H1 (cell line): ENCODE data around the gene ENOPH1. TPM values are rescaled to one million over a fixed set of nuclear protein-coding genes. Genes with fewer than 3 reads are reported as not detected.

ENCODE experiments used
- CTCF ChIA-PET: fragments of 300-600 bp; sonication (Branson Sonifier 250); formaldehyde crosslinking; loops from one replicate; lab custom pipeline; 2021; ENCODE audit not compliant: partially characterized antibody; lab: Charles Lee
- POLR2A ChIA-PET: fragments of 300-600 bp; sonication (Branson Sonifier 250); formaldehyde crosslinking; loops from one replicate; lab custom pipeline; 2021; ENCODE audit warnings: inconsistent platforms; ENCODE audit not compliant: partially characterized antibody; lab: Charles Lee
- DNase-seq, 2 experiments: peaks; one replicate each; pipeline versions ENCODE4 v3.0.0 to v3.0.0-alpha.2; 2010 to 2022; ENCODE audit warnings: low spot score in 2 of 2, low read depth in 1 of 2, mixed read lengths in 1 of 2
- FAIRE-seq: peaks from 2 replicates; lab custom pipeline; 2011; peaks lifted over from hg19 to GRCh38; lab: Jason Lieb, UNC
- H2AFZ ChIP-seq: 2 replicates; pipeline ENCODE4 v1.8.1; 2012; ENCODE audit warnings: low read length, inconsistent platforms
- H2AK5ac ChIP-seq: 2 replicates; pipeline ENCODE4 v1.6.1; 2013; ENCODE audit warnings: low read depth, low read length
- H2BK120ac ChIP-seq: replicated peaks from 2 replicates; pipeline ENCODE3; 2013; ENCODE audit warnings: low read depth, low read length, inconsistent platforms
- H2BK12ac ChIP-seq: 2 replicates; pipeline ENCODE4 v1.6.1; 2013; ENCODE audit warnings: low read depth, low read length
- H2BK15ac ChIP-seq: 2 replicates; pipeline ENCODE4 v1.6.1; 2013; ENCODE audit warnings: low read length
- H2BK20ac ChIP-seq: 2 replicates; pipeline ENCODE4 v1.6.1; 2013; ENCODE audit warnings: low read length
- H2BK5ac ChIP-seq: 2 replicates; pipeline ENCODE4 v1.6.1; 2013; ENCODE audit warnings: low read depth, low read length
- H3K14ac ChIP-seq: 2 replicates; pipeline ENCODE4 v1.6.1; 2013; ENCODE audit warnings: inconsistent platforms; ENCODE audit not compliant: insufficient read length
- H3K18ac ChIP-seq: 2 replicates; pipeline ENCODE4 v1.6.1; 2013; ENCODE audit warnings: low read length; ENCODE audit errors: extremely low read depth
- H3K23ac ChIP-seq: 2 replicates; pipeline ENCODE4 v1.6.1; 2013; ENCODE audit warnings: inconsistent platforms; ENCODE audit not compliant: insufficient read length
- H3K23me2 ChIP-seq: 2 replicates; pipeline ENCODE4 v1.6.1; 2013; ENCODE audit warnings: low read depth, low read length
- H3K27ac ChIP-seq: 2 replicates; pipeline ENCODE4 v1.6.1; 2011; ENCODE audit warnings: low read depth, low read length, inconsistent platforms
- H3K27me3 ChIP-seq, 4 experiments: replicated peaks in 1 of 4; 1 replicate in 1 of 4; 2 replicates in 3 of 4; pipeline versions ENCODE4 v1.6.1 to v1.8.1; 2011 to 2013; ENCODE audit warnings: low read length in 3 of 4, mild to moderate bottlenecking in 3 of 4, inconsistent platforms in 2 of 4, mixed read lengths in 2 of 4, moderate library complexity in 1 of 4; ENCODE audit not compliant: control insufficient read depth in 3 of 4, insufficient read depth in 3 of 4; ENCODE audit errors: extremely low read depth in 1 of 4
- H3K36me3 ChIP-seq, 4 experiments: 2 replicates each; pipeline versions ENCODE4 v1.6.1 to v1.8.1; 2011 to 2013; ENCODE audit warnings: mild to moderate bottlenecking in 4 of 4, low read length in 3 of 4, moderate library complexity in 2 of 4, control low read depth in 1 of 4, inconsistent platforms in 1 of 4; ENCODE audit not compliant: insufficient read depth in 4 of 4, control insufficient read depth in 2 of 4
- H3K4ac ChIP-seq: replicated peaks from 2 replicates; pipeline ENCODE3; 2013; ENCODE audit warnings: low read length, low read depth, mixed read lengths, inconsistent platforms; ENCODE audit not compliant: insufficient read length
- H3K4me1 ChIP-seq, 4 experiments: replicated peaks in 1 of 4; 1 replicate in 1 of 4; 2 replicates in 3 of 4; pipeline versions ENCODE4 v1.6.1 to v1.8.1; 2011 to 2013; ENCODE audit warnings: low read length in 3 of 4, inconsistent platforms in 2 of 4, mixed read lengths in 1 of 4; ENCODE audit not compliant: insufficient read depth in 4 of 4, control insufficient read depth in 3 of 4
- H3K4me2 ChIP-seq, 2 experiments: 2 replicates each; pipeline versions ENCODE4 v1.6.1 to v1.8.1; 2011 to 2013; ENCODE audit warnings: low read depth in 2 of 2, low read length in 2 of 2, control low read depth in 1 of 2, inconsistent platforms in 1 of 2, mild to moderate bottlenecking in 1 of 2; ENCODE audit not compliant: insufficient read depth in 1 of 2
- H3K4me3 ChIP-seq, 4 experiments: fragments of 200-600, 300-600 bp in 1 of 4; sonication (generic), shearing (Covaris generic), sonication (Bioruptor Twin) in 1 of 4; 2 replicates each; pipeline versions ENCODE4 v1.5.1 to v1.8.1; 2011 to 2016; ENCODE audit warnings: low read length in 4 of 4, low read depth in 3 of 4, control low read depth in 2 of 4, inconsistent platforms in 2 of 4, mild to moderate bottlenecking in 2 of 4, mixed read lengths in 1 of 4, moderate library complexity in 1 of 4; ENCODE audit not compliant: insufficient read depth in 2 of 4; ENCODE audit errors: extremely low read depth in 1 of 4
- H3K56ac ChIP-seq: replicated peaks from 2 replicates; pipeline ENCODE3; 2013; ENCODE audit warnings: low read depth, mild to moderate bottlenecking, mixed read lengths, low read length, inconsistent platforms; ENCODE audit not compliant: insufficient read length
- H3K79me1 ChIP-seq: 2 replicates; pipeline ENCODE4 v1.6.1; 2013; ENCODE audit warnings: low read depth, low read length, control low read depth
- H3K79me2 ChIP-seq, 2 experiments: 2 replicates each; pipeline versions ENCODE4 v1.6.1 to v1.8.1; 2012 to 2013; ENCODE audit warnings: low read length in 2 of 2, mild to moderate bottlenecking in 2 of 2, inconsistent platforms in 1 of 2; ENCODE audit not compliant: insufficient read depth in 2 of 2, control insufficient read depth in 1 of 2
- H3K9ac ChIP-seq, 4 experiments: replicated peaks in 1 of 4; 1 replicate in 1 of 4; 2 replicates in 3 of 4; pipeline versions ENCODE4 v1.6.1 to v1.8.1; 2011 to 2013; ENCODE audit warnings: low read depth in 3 of 4, low read length in 3 of 4, control low read depth in 2 of 4, mild to moderate bottlenecking in 2 of 4, moderate library complexity in 2 of 4, inconsistent platforms in 1 of 4; ENCODE audit errors: extremely low read depth in 1 of 4
- H3K9me3 ChIP-seq, 2 experiments: 2 replicates each; pipeline versions ENCODE4 v1.6.1 to v1.8.1; 2012 to 2013; ENCODE audit warnings: mild to moderate bottlenecking in 2 of 2, moderate library complexity in 2 of 2, control low read depth in 1 of 2, inconsistent platforms in 1 of 2, low read depth in 1 of 2, low read length in 1 of 2, mixed read lengths in 1 of 2; ENCODE audit not compliant: insufficient read depth in 2 of 2
- H4K20me1 ChIP-seq, 2 experiments: replicated peaks in 1 of 2; 2 replicates each; pipeline versions ENCODE3 to v1.8.1; 2011 to 2013; ENCODE audit warnings: inconsistent platforms in 2 of 2, low read length in 2 of 2, mild to moderate bottlenecking in 1 of 2; ENCODE audit not compliant: insufficient read depth in 2 of 2, control insufficient read depth in 1 of 2
- H4K5ac ChIP-seq: 2 replicates; pipeline ENCODE4 v1.6.1; 2013; ENCODE audit warnings: low read length, low read depth, mixed read lengths, inconsistent platforms; ENCODE audit not compliant: insufficient read length
- H4K8ac ChIP-seq: 2 replicates; pipeline ENCODE4 v1.8.0; 2013; ENCODE audit warnings: mild to moderate bottlenecking, moderate library complexity, low read length, inconsistent platforms; ENCODE audit not compliant: insufficient read depth; ENCODE audit errors: extremely low read depth
- H4K91ac ChIP-seq: replicated peaks from 2 replicates; pipeline ENCODE3; 2013; ENCODE audit warnings: low read length, mixed read lengths, inconsistent platforms; ENCODE audit not compliant: insufficient read length
- CHD1 ChIP-seq: IDR thresholded peaks from 2 replicates; pipeline ENCODE4 v1.6.1; 2012; ENCODE audit warnings: low read depth, low read length, improper control_type of control experiment
- JUN ChIP-seq: IDR thresholded peaks from 2 replicates; pipeline ENCODE4 v1.6.1; 2011; ENCODE audit warnings: low read depth, mild to moderate bottlenecking, improper control_type of control experiment, low read length
- KDM1A ChIP-seq: fragments of 200-600, 300-600 bp; sonication (generic); IDR thresholded peaks from 2 replicates; pipeline ENCODE4 v1.7.1; 2016; ENCODE audit warnings: mild to moderate bottlenecking, low read length, borderline replicate concordance
- POLR2A ChIP-seq, 2 experiments: IDR thresholded peaks; 1 replicate in 1 of 2; 2 replicates in 1 of 2; pipeline ENCODE4 v1.6.1; 2011; ENCODE audit warnings: low read depth in 2 of 2, low read length in 2 of 2, mild to moderate bottlenecking in 2 of 2; ENCODE audit errors: control extremely low read depth in 1 of 2
- POLR2AphosphoS5 ChIP-seq: IDR thresholded peaks from 2 replicates; pipeline ENCODE4 v1.6.1; 2011; ENCODE audit warnings: low read depth, low read length
- RNF2 ChIP-seq: fragments of 200-900, 300-1000 bp; sonication (generic); IDR thresholded peaks from 2 replicates; pipeline ENCODE4 v1.7.1; 2016; ENCODE audit warnings: borderline replicate concordance, low read depth, mild to moderate bottlenecking, antibody characterized with exemption, low read length; ENCODE audit not compliant: poor library complexity, severe bottlenecking; ENCODE audit errors: missing control alignments
- SP4 ChIP-seq: IDR thresholded peaks from 2 replicates; pipeline ENCODE4 v1.6.1; 2012; ENCODE audit warnings: low read length, inconsistent platforms
- SUZ12 ChIP-seq: fragments of 200-600 bp; sonication (generic); IDR thresholded peaks from 2 replicates; pipeline ENCODE4 v1.6.1; 2012; ENCODE audit warnings: mild to moderate bottlenecking, inconsistent platforms, low read length, moderate library complexity, mixed read lengths
- WGBS, 2 experiments: shearing (Covaris generic) in 1 of 2; methylation state at CpG; one replicate each; pipeline versions ENCODE4 v1.1.6 to v1.1.7; 2013 to 2015; ENCODE audit warnings: low lambda C conversion rate in 2 of 2, mixed read lengths in 2 of 2, inconsistent platforms in 1 of 2, low coverage in 1 of 2, missing lambda C conversion rate in 1 of 2; ENCODE audit not compliant: insufficient replicate concordance in 2 of 2, insufficient coverage in 1 of 2, insufficient read length in 1 of 2; ENCODE audit errors: extremely low coverage in 1 of 2, missing lambda C conversion rate in 1 of 2; 5-methylcytosine and 5-hydroxymethylcytosine counted together
- polyA plus RNA-seq, 7 experiments: library from polyadenylated mRNA; depleted of rRNA in 3 of 7; stranded (reverse) in 5 of 7; unstranded in 2 of 7; fragments of >200 nt in 5 of 7; fragments of 200-250 nt in 2 of 7; gene quantifications; 1 replicate in 5 of 7; 2 replicates in 1 of 7; 4 replicates in 1 of 7; pipeline versions ENCODE4 v1.2.1 to v1.2.3, GENCODE V29; 2011 to 2013; ENCODE audit warnings: missing spikeins in 2 of 7, mixed read lengths in 2 of 7
- total RNA-seq: library from RNA; stranded (reverse); fragmentation: NEBNext Ultra II Directional; extraction: Animal tissue kit (Norgen Biotek cat#: 25700); gene quantifications from 2 replicates; pipeline ENCODE4 v1.2.1, GENCODE V29; 2021

Gene ENOPH1
- total and polyA plus RNA-seq, 2 of the 8 experiments (the other 6 are each of a cell fraction or from before 2014, with no cell fraction given) = 25.1 to 89.3 TPM

- Histone ChIP-seq H3K14ac (no peak overlapping the region), H3K9ac (no peak overlapping the region), H2BK15ac (no peak overlapping the region), H4K5ac (no peak overlapping the region), H3K9me3 (no peaks in the 10 kb centered on the region), H3K23me2 (no peaks in the 10 kb centered on the region), H3K27ac (no peak overlapping the region), H2AFZ (no peak overlapping the region), H3K4me2 (no peak overlapping the region), H2BK5ac (no peak overlapping the region), H3K4me3 (no peak overlapping the region), H3K4me1 (peaks cover 0 to 2% (median 0%) of the 10 kb centered on the region in 4 experiments; a peak in 2 of 7 replicates), H2BK120ac (no peak overlapping the region), H4K91ac (no peak overlapping the region), H4K20me1 (peaks cover 14% of the 10 kb centered on the region in 2 experiments), H3K36me3 (peaks cover 10 to 41% (median 33%) of the 10 kb centered on the region in 4 experiments), H2AK5ac (no peak overlapping the region), H3K23ac (no peak overlapping the region), H3K79me2 (peaks cover 3 to 21% of the 10 kb centered on the region in 2 experiments), H3K79me1 (no peaks in the 10 kb centered on the region), H2BK12ac (no peak overlapping the region), H2BK20ac (no peak overlapping the region), H3K18ac (no peak overlapping the region), H3K27me3 (no peaks in the 10 kb centered on the region), H3K4ac (no peak overlapping the region), H3K56ac (no peak overlapping the region), H4K8ac (no peak overlapping the region)
- ChIA-PET POLR2A (interaction anchor here (0.5 to 4.6 kb wide), 18 partner anchors 8 to 323 kb away, joined by 3 to 152 read pairs (median 5); partner anchors contain the start of gene HNRNPD), CTCF (no interaction called here)
- DNase-seq (peak in 1 of 2 experiments; percentile 55), FAIRE-seq (no peak)
- TF ChIP-seq KDM1A (no peak), SUZ12 (no peak), CHD1 (no peak), JUN (no peak), SP4 (no peak), POLR2A (IDR thresholded peaks at IDR 0.05; ENCODE audit: control extremely low read depth in 1 of 2, low read depth in 2 of 2, low read length in 2 of 2) (peak; percentile 70 to 79), POLR2AphosphoS5 (peak; percentile 87), RNF2 (no peak)
- 89% methylated on average over 13 of the region's 13 CpGs; no CpG with 5 or more reads in 1 of the 2 experiments for WGBS, 2 experiments
These were observed 8.4 kb upstream of the ENOPH1 start for GRCh38 chr4:82421796-82422560.
